GM18499 (cell line): Measurements from ENCODE around the gene RBM18.

ENCODE experiments used
- ATAC-seq: cut with Tn5 transposase; IDR thresholded peaks from one replicate; pipeline ENCODE4 v1.9.1; 2021; ENCODE audit warnings: moderate number of reproducible peaks; ENCODE audit not compliant: insufficient read depth, unreplicated experiment

RBM18 gene

GRCh38 chr9:122207096-122207495 is 57.5 kb downstream of the RBM18 start:
- ATAC-seq = no peak

GRCh38 chr9:122206118-122207046 is 58.3 kb downstream of the RBM18 start:
- no peak for ATAC-seq

GRCh38 chr9:122205176-122205575 is 59.5 kb downstream of the RBM18 start:
- ATAC-seq = no peak

GRCh38 chr9:122204491-122204890 is 60.1 kb downstream of the RBM18 start:
- ATAC-seq = no peak

- ATAC-seq = no peak
These were observed 60.6 kb downstream of the RBM18 start for GRCh38 chr9:122204055-122204454.

- no peak for ATAC-seq
These were observed 62.5 kb downstream of the RBM18 start for GRCh38 chr9:122202111-122202510.

GRCh38 chr9:122201641-122202040 is 63.0 kb downstream of the RBM18 start:
- no peak for ATAC-seq

GRCh38 chr9:122200960-122201595 is 63.6 kb downstream of the RBM18 start:
- no peak for ATAC-seq

GRCh38 chr9:122197882-122198281 is 66.8 kb downstream of the RBM18 start:
- no peak for ATAC-seq

- no peak for ATAC-seq
These were observed 67.2 kb downstream of the RBM18 start for GRCh38 chr9:122197426-122197825.

- ATAC-seq = no peak
These were observed 68.8 kb downstream of the RBM18 start for GRCh38 chr9:122195875-122196274.

- ATAC-seq = no peak
These were observed 71.0 kb downstream of the RBM18 start for GRCh38 chr9:122193651-122194050.

GRCh38 chr9:122192914-122193525 is 71.6 kb downstream of the RBM18 start:
- no peak for ATAC-seq

- no peak for ATAC-seq
These were observed 72.3 kb downstream of the RBM18 start for GRCh38 chr9:122192261-122192875.

- no peak for ATAC-seq
These were observed 73.1 kb downstream of the RBM18 start for GRCh38 chr9:122191584-122191983.

- no peak for ATAC-seq
These were observed 73.9 kb downstream of the RBM18 start for GRCh38 chr9:122190597-122191381.

GRCh38 chr9:122188369-122188768 is 76.3 kb downstream of the RBM18 start:
- no peak for ATAC-seq
